Measurements from ENCODE around the gene ABTB1. TPM values are rescaled to one million over a fixed set of nuclear protein-coding genes. Genes with fewer than 3 reads are reported as not detected.

The ABTB1 gene
- total RNA-seq, 1 donor from 2014 or later, result 11.8 TPM

- no peak for FAIRE-seq
- H3K27me3 Mint-ChIP-seq (ENCODE audit: low read depth, unreplicated experiment), result peaks cover 5% of the 10 kb centered on the region
- Histone ChIP-seq H3K27me3 (ENCODE audit: insufficient read depth, low read length) (no peaks in the 10 kb centered on the region), H4K20me1 (ENCODE audit: insufficient read depth, low read length) (no peaks in the 10 kb centered on the region), H3K27ac (ENCODE audit: low read depth, low read length) (no peak overlapping the region), H2AFZ (ENCODE audit: low read depth, low read length) (no peak overlapping the region), H3K9ac (ENCODE audit: low read length) (no peak overlapping the region), H3K4me3 (ENCODE audit: insufficient read depth, low read depth, low read length) (no peak overlapping the region), H3K9me3 (ENCODE audit: insufficient read depth, low read depth, low read length) (no peaks in the 10 kb centered on the region), H3K79me2 (ENCODE audit: insufficient read depth, low read length) (peaks cover 4% of the 10 kb centered on the region), H3K4me1 (ENCODE audit: insufficient read depth, low read length) (peaks cover under 1% of the 10 kb centered on the region), H3K36me3 (ENCODE audit: insufficient read depth, low read length) (no peaks in the 10 kb centered on the region), H3K4me2 (ENCODE audit: low read length) (no peak overlapping the region)
- no peak overlapping the region for H3K27ac Mint-ChIP-seq (ENCODE audit: unreplicated experiment)
- H3K4me3 Mint-ChIP-seq (ENCODE audit: unreplicated experiment), result no peak overlapping the region
- TF ChIP-seq CTCF (IDR thresholded peaks at IDR 0.05; ENCODE audit: insufficient read depth, low read depth, low read length) (no peak), EZH2 (IDR thresholded peaks at IDR 0.05; ENCODE audit: insufficient read depth, low read length) (no peak)
- H3K4me1 Mint-ChIP-seq (ENCODE audit: low read depth, unreplicated experiment), result peaks cover 34% of the 10 kb centered on the region
- DNase-seq (ENCODE audit: low read depth), result no peak
- peaks cover 13% of the 10 kb centered on the region for H3K36me3 Mint-ChIP-seq (ENCODE audit: low read depth, unreplicated experiment)
- no peaks in the 10 kb centered on the region for H3K9me3 Mint-ChIP-seq (ENCODE audit: unreplicated experiment)
These were observed 55.8 kb downstream of the ABTB1 start for GRCh38 chr3:127728417-127729015.

GRCh38 chr3:127729556-127730056 is 56.9 kb downstream of the ABTB1 start:
- no peak for FAIRE-seq
- Mint-ChIP-seq H3K9me3 (ENCODE audit: unreplicated experiment) (no peaks in the 10 kb centered on the region), H3K27me3 (ENCODE audit: low read depth, unreplicated experiment) (peaks cover 5% of the 10 kb centered on the region), H3K27ac (ENCODE audit: unreplicated experiment) (peak overlapping the region; percentile 47), H3K4me3 (ENCODE audit: unreplicated experiment) (no peak overlapping the region), H3K4me1 (ENCODE audit: low read depth, unreplicated experiment) (peaks cover 44% of the 10 kb centered on the region), H3K36me3 (ENCODE audit: low read depth, unreplicated experiment) (peaks cover 4% of the 10 kb centered on the region)
- H3K9me3 ChIP-seq (ENCODE audit: insufficient read depth, low read depth, low read length), result no peaks in the 10 kb centered on the region
- H4K20me1 ChIP-seq (ENCODE audit: insufficient read depth, low read length), result no peaks in the 10 kb centered on the region
- TF ChIP-seq EZH2 (IDR thresholded peaks at IDR 0.05; ENCODE audit: insufficient read depth, low read length), result no peak
- no peak overlapping the region for H3K9ac ChIP-seq (ENCODE audit: low read length)
- H3K36me3 ChIP-seq (ENCODE audit: insufficient read depth, low read length), result no peaks in the 10 kb centered on the region
- peaks cover 4% of the 10 kb centered on the region for H3K79me2 ChIP-seq (ENCODE audit: insufficient read depth, low read length)
- DNase-seq (ENCODE audit: low read depth), result no peak
- H3K4me1 ChIP-seq (ENCODE audit: insufficient read depth, low read length), result peaks cover 11% of the 10 kb centered on the region
- no peak overlapping the region for H3K4me2 ChIP-seq (ENCODE audit: low read length)
- H2AFZ ChIP-seq (ENCODE audit: low read depth, low read length), result no peak overlapping the region
- H3K27ac ChIP-seq (ENCODE audit: low read depth, low read length), result no peak overlapping the region
- no peaks in the 10 kb centered on the region for H3K27me3 ChIP-seq (ENCODE audit: insufficient read depth, low read length)
- no peak overlapping the region for H3K4me3 ChIP-seq (ENCODE audit: insufficient read depth, low read depth, low read length)

- no peaks in the 10 kb centered on the region for H3K27me3 ChIP-seq (ENCODE audit: insufficient read depth, low read length)
- no peak overlapping the region for H3K27ac ChIP-seq (ENCODE audit: low read depth, low read length)
- peaks cover 16% of the 10 kb centered on the region for H3K4me1 ChIP-seq (ENCODE audit: insufficient read depth, low read length)
- H3K9me3 ChIP-seq (ENCODE audit: insufficient read depth, low read depth, low read length), result no peaks in the 10 kb centered on the region
- Mint-ChIP-seq H3K36me3 (ENCODE audit: low read depth, unreplicated experiment) (no peaks in the 10 kb centered on the region), H3K27ac (ENCODE audit: unreplicated experiment) (peak overlapping the region; percentile 5), H3K4me1 (ENCODE audit: low read depth, unreplicated experiment) (peaks cover 50% of the 10 kb centered on the region), H3K9me3 (ENCODE audit: unreplicated experiment) (no peaks in the 10 kb centered on the region), H3K4me3 (ENCODE audit: unreplicated experiment) (no peak overlapping the region), H3K27me3 (ENCODE audit: low read depth, unreplicated experiment) (peaks cover 3% of the 10 kb centered on the region)
- H3K9ac ChIP-seq (ENCODE audit: low read length), result no peak overlapping the region
- no peak for FAIRE-seq
- DNase-seq (ENCODE audit: low read depth), result no peak
- H3K4me3 ChIP-seq (ENCODE audit: insufficient read depth, low read depth, low read length), result no peak overlapping the region
- no peaks in the 10 kb centered on the region for H3K36me3 ChIP-seq (ENCODE audit: insufficient read depth, low read length)
- no peak overlapping the region for H2AFZ ChIP-seq (ENCODE audit: low read depth, low read length)
- H3K4me2 ChIP-seq (ENCODE audit: low read length), result no peak overlapping the region
- H4K20me1 ChIP-seq (ENCODE audit: insufficient read depth, low read length), result no peaks in the 10 kb centered on the region
- peaks cover 4% of the 10 kb centered on the region for H3K79me2 ChIP-seq (ENCODE audit: insufficient read depth, low read length)
- no peak for TF ChIP-seq EZH2 (IDR thresholded peaks at IDR 0.05; ENCODE audit: insufficient read depth, low read length)
- TF ChIP-seq CTCF (IDR thresholded peaks at IDR 0.05; ENCODE audit: insufficient read depth, low read depth, low read length), result no peak
These were observed 57.4 kb downstream of the ABTB1 start for GRCh38 chr3:127730171-127730570.

Other genes starting within 250 kb of the ABTB1 start
- gene TPRA1, start 82.2 kb upstream of the ABTB1 start, total RNA-seq, result 24.6 and 24.9 TPM in 2 replicates
- gene MCM2, start 74.5 kb upstream of the ABTB1 start, total RNA-seq, result 8.4 and 11.9 TPM in 2 replicates
- gene PODXL2, start 43.8 kb upstream of the ABTB1 start, total RNA-seq, result 14.5 and 15.5 TPM in 2 replicates
- 24.5 and 27.3 TPM in 2 replicates for gene MGLL, start 149.6 kb downstream of the ABTB1 start, total RNA-seq
- gene KBTBD12, start 242.3 kb downstream of the ABTB1 start, total RNA-seq, result not detected in 2 replicates